K562 (cell line): ENCODE data around the gene IL17RC. TPM values are rescaled to one million over a fixed set of nuclear protein-coding genes. Genes with fewer than 3 reads are reported as not detected.

Experiments used
- CTCF ChIP-seq, 3 experiments: IDR thresholded peaks in 2 of 3; conservative IDR thresholded peaks in 1 of 3; 2 replicates each; pipeline ENCODE4 v1.5.1; 2011 to 2012; ENCODE audit warnings: low read length in 3 of 3, mild to moderate bottlenecking in 3 of 3, control low read depth in 2 of 3, improper control_type of control experiment in 1 of 3, inconsistent platforms in 1 of 3, low read depth in 1 of 3, mixed read lengths in 1 of 3, moderate library complexity in 1 of 3; ENCODE audit not compliant: insufficient read depth in 2 of 3
- HMGXB4 ChIP-seq: sonication (generic); formaldehyde crosslinking; IDR thresholded peaks from 2 replicates; pipeline ENCODE4 v1.8.1; 2023; ENCODE audit warnings: mild to moderate bottlenecking, missing genetic modification reagents
- MCM2 ChIP-seq: fragments of 450-650 bp; IDR thresholded peaks from 2 replicates; pipeline ENCODE4 v1.6.1; 2017; ENCODE audit warnings: low read depth, mild to moderate bottlenecking
- MTA3 ChIP-seq: fragments of 450-650 bp; formaldehyde crosslinking; IDR thresholded peaks from 2 replicates; pipeline ENCODE4 v1.6.1; 2017; ENCODE audit warnings: mild to moderate bottlenecking, borderline replicate concordance
- NONO ChIP-seq, 2 experiments: fragments of 200-400 bp in 1 of 2; fragments of 450-650 bp in 1 of 2; formaldehyde crosslinking in 1 of 2; IDR thresholded peaks; 2 replicates each; pipeline ENCODE4 v1.6.1; 2017; ENCODE audit warnings: low read depth in 2 of 2, mild to moderate bottlenecking in 2 of 2, moderate library complexity in 2 of 2, low read length in 1 of 2
- TFAP4 ChIP-seq: sonication (generic); formaldehyde crosslinking; IDR thresholded peaks from 2 replicates; pipeline ENCODE4 v1.8.0; 2022; ENCODE audit warnings: missing genetic modification reagents, mild to moderate bottlenecking, moderate library complexity, borderline replicate concordance
- TFE3 ChIP-seq: fragments of 450-650 bp; formaldehyde crosslinking; IDR thresholded peaks from 2 replicates; pipeline ENCODE4 v1.4.0; 2020; ENCODE audit warnings: mild to moderate bottlenecking, mixed read lengths
- ZBTB1 ChIP-seq: sonication (generic); formaldehyde crosslinking; IDR thresholded peaks from 2 replicates; pipeline ENCODE4 v1.8.1; 2023; ENCODE audit warnings: missing genetic modification reagents, low read depth, mild to moderate bottlenecking, borderline replicate concordance
- ZBTB11 ChIP-seq, 3 experiments: fragments of 200-800 bp in 1 of 3; fragments of 250-450 bp in 1 of 3; fragments of 450-650 bp in 1 of 3; sonication (Bioruptor Pico) in 1 of 3; sonication (Bioruptor generic) in 1 of 3; formaldehyde crosslinking in 1 of 3; IDR thresholded peaks; 2 replicates each; pipeline versions ENCODE4 v1.6.1 to v1.8.0; 2016 to 2022; ENCODE audit warnings: mild to moderate bottlenecking in 2 of 3, missing genetic modification characterization in 2 of 3, missing compliant biosample characterization in 1 of 3, moderate library complexity in 1 of 3
- ZFPM2 ChIP-seq: fragments of 250-450 bp; sonication (Bioruptor Pico); IDR thresholded peaks from 2 replicates; pipeline ENCODE4 v1.5.1; 2022; ENCODE audit warnings: mild to moderate bottlenecking
- ZNF282 ChIP-seq: sonication (generic); formaldehyde crosslinking; IDR thresholded peaks from 2 replicates; pipeline ENCODE4 v1.8.1; 2023; ENCODE audit warnings: missing genetic modification reagents
- polyA plus RNA-seq, 8 experiments: library from polyadenylated mRNA; depleted of rRNA in 4 of 8; stranded (reverse) in 5 of 8; unstranded in 3 of 8; fragments of >200 nt; fragmentation: Nextera tagmentation in 2 of 8; fragmentation: Illumina TruSeq in 1 of 8; extraction: Ambion mirVana in 2 of 8; extraction: Trizol in 1 of 8; gene quantifications; 2 replicates each; pipeline versions ENCODE4 v1.2.1 to v1.2.3, GENCODE V29; 2011 to 2014; ENCODE audit warnings: inconsistent platforms in 1 of 8, missing spikeins in 1 of 8
- total RNA-seq, 7 experiments: library from RNA; depleted of rRNA in 6 of 7; stranded (reverse); fragments of >200 nt in 6 of 7; fragmentation: Illumina TruSeq in 2 of 7; extraction: Trizol in 2 of 7; gene quantifications; 2 replicates each; pipeline versions ENCODE4 v1.2.1 to v1.2.3, GENCODE V29; 2011 to 2021; ENCODE audit warnings: low replicate concordance in 1 of 7

The IL17RC gene
- total and polyA plus RNA-seq, 9 of the 15 experiments (the other 6 are each of a cell fraction or from before 2014, with no cell fraction given): 0.15 to 11.4 (median 7.1) TPM; not detected in 1

GRCh38 chr3:9948586-9948985 lies 31.7 kb downstream of the IL17RC start (continued):
- no peak for TF ChIP-seq CTCF (IDR thresholded peaks at IDR 0.05 in 2 of 3, conservative IDR thresholded peaks at IDR 0.05 in 1 of 3; ENCODE audit: insufficient read depth in 2 of 3, low read depth in 1 of 3, low read length in 3 of 3)
- TF ChIP-seq TFAP4 (CRISPR knock-in tag): no peak
- TF ChIP-seq HMGXB4 (CRISPR knock-in tag): no peak
- TF ChIP-seq ZBTB1 (CRISPR knock-in tag): no peak
- no peak for TF ChIP-seq TFE3 (CRISPR knock-in tag)
- TF ChIP-seq MCM2: no peak
- TF ChIP-seq NONO (IDR thresholded peaks at IDR 0.05; ENCODE audit: low read depth in 2 of 2, low read length in 1 of 2): no peak
- TF ChIP-seq ZFPM2: no peak
- TF ChIP-seq ZBTB11 (CRISPR knock-in tag; IDR thresholded peaks at IDR 0.05): no peak
- no peak for TF ChIP-seq MTA3
- no peak for TF ChIP-seq ZNF282
- TF ChIP-seq, all 486 proteins: peak for 0
